OCI-LY1 (cell line): Measurements from ENCODE around the gene CAB39L.

ENCODE experiments used
- H2AFZ ChIP-seq: fragments of 200-600 bp; sonication (generic), shearing (Covaris generic); 2 replicates; pipeline ENCODE4 v1.6.0; 2014; ENCODE audit warnings: antibody characterized with exemption, mild to moderate bottlenecking, low read length
- H3F3A ChIP-seq: fragments of 200-600 bp; sonication (generic), shearing (Covaris generic); 2 replicates; pipeline ENCODE4 v1.6.0; 2014; ENCODE audit warnings: mild to moderate bottlenecking, antibody characterized with exemption, low read length, moderate library complexity; ENCODE audit not compliant: insufficient read depth
- H3K27ac ChIP-seq: fragments of 200-600 bp; sonication (generic); 2 replicates; pipeline ENCODE4 v1.5.1; 2014; ENCODE audit warnings: low read length, mixed run types, mild to moderate bottlenecking, low read depth; ENCODE audit not compliant: poor library complexity, severe bottlenecking
- H3K27me3 ChIP-seq: fragments of 200-600 bp; sonication (generic); 2 replicates; pipeline ENCODE4 v1.6.0; 2014; ENCODE audit warnings: antibody characterized with exemption, mild to moderate bottlenecking, low read length, moderate library complexity; ENCODE audit not compliant: insufficient read depth
- H3K36me3 ChIP-seq: fragments of 200-600 bp; sonication (generic); 2 replicates; pipeline ENCODE4 v1.6.1; 2014; ENCODE audit warnings: mild to moderate bottlenecking, antibody characterized with exemption, low read length, moderate library complexity, mixed read lengths; ENCODE audit not compliant: insufficient read depth
- H3K4me1 ChIP-seq: fragments of 200-600 bp; sonication (generic); 2 replicates; pipeline ENCODE4 v1.5.1; 2014; ENCODE audit warnings: mild to moderate bottlenecking, low read length, moderate library complexity; ENCODE audit not compliant: insufficient read depth, severe bottlenecking
- H3K4me2 ChIP-seq: fragments of 200-600 bp; sonication (generic), shearing (Covaris generic); 2 replicates; pipeline ENCODE4 v1.6.1; 2014; ENCODE audit warnings: low read length
- H3K4me3 ChIP-seq: fragments of 200-600 bp; sonication (generic); 2 replicates; pipeline ENCODE4 v1.5.1; 2014; ENCODE audit warnings: low read length, low read depth, mild to moderate bottlenecking, mixed read lengths; ENCODE audit not compliant: poor library complexity, severe bottlenecking
- H3K79me2 ChIP-seq: fragments of 200-600 bp; shearing (Covaris generic); 2 replicates; pipeline ENCODE4 v1.6.1; 2016; ENCODE audit warnings: mixed run types, low read length, mixed read lengths; ENCODE audit not compliant: insufficient read depth
- H3K9ac ChIP-seq: fragments of 200-600 bp; sonication (generic), shearing (Covaris generic); 2 replicates; pipeline ENCODE4 v1.6.1; 2014; ENCODE audit warnings: mild to moderate bottlenecking, low read length, mixed read lengths
- H3K9me2 ChIP-seq: fragments of 200-600 bp; sonication (generic), shearing (Covaris generic); 2 replicates; pipeline ENCODE4 v1.6.1; 2014; ENCODE audit warnings: low read depth, mild to moderate bottlenecking, low read length, mixed read lengths
- H3K9me3 ChIP-seq: fragments of 200-600 bp; shearing (Covaris generic); 2 replicates; pipeline ENCODE4 v1.6.1; 2014; ENCODE audit warnings: low read length, mixed read lengths
- H4K20me1 ChIP-seq: fragments of 200-600 bp; sonication (generic), shearing (Covaris generic); 2 replicates; pipeline ENCODE4 v1.6.0; 2016; ENCODE audit warnings: mild to moderate bottlenecking, low read length; ENCODE audit not compliant: insufficient read depth
- CTCF ChIP-seq: fragments of 200-600 bp; sonication (generic), shearing (Covaris generic); IDR thresholded peaks from 2 replicates; pipeline ENCODE4 v1.5.1; 2017; ENCODE audit warnings: mild to moderate bottlenecking, antibody characterized with exemption, low read length, moderate library complexity, mixed read lengths
- EZH2 ChIP-seq: fragments of 200-600 bp; sonication (generic), shearing (Covaris generic); IDR thresholded peaks from 2 replicates; pipeline ENCODE4 v1.8.0; 2017; ENCODE audit warnings: borderline replicate concordance, mixed run types, mild to moderate bottlenecking, antibody characterized with exemption, low read length, moderate library complexity, mixed read lengths

CAB39L gene

DNA sequence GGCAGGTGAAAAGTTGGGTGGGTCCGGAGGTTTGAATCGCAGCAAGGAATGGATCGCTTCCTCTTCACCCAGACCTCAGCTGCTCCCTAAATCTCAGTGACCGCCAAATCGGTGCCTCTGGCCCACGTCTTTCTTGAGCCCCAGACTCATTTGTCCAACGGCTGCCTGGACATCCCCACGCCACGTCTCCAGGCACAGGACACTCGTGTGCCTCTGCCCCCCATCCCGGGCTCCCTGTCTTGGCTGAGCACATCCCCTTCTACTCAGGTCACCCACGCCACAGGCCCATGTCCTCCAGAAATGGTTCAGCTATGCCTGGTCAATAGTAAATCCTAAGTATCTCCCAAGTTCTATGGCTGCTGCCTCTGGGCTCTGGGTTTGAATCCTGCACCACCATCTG is 139.5 kb downstream of the CAB39L start:
- no peak overlapping the region for H3K27ac ChIP-seq
- H3K4me1 ChIP-seq: peaks cover 63% of the 10 kb centered on the region

DNA sequence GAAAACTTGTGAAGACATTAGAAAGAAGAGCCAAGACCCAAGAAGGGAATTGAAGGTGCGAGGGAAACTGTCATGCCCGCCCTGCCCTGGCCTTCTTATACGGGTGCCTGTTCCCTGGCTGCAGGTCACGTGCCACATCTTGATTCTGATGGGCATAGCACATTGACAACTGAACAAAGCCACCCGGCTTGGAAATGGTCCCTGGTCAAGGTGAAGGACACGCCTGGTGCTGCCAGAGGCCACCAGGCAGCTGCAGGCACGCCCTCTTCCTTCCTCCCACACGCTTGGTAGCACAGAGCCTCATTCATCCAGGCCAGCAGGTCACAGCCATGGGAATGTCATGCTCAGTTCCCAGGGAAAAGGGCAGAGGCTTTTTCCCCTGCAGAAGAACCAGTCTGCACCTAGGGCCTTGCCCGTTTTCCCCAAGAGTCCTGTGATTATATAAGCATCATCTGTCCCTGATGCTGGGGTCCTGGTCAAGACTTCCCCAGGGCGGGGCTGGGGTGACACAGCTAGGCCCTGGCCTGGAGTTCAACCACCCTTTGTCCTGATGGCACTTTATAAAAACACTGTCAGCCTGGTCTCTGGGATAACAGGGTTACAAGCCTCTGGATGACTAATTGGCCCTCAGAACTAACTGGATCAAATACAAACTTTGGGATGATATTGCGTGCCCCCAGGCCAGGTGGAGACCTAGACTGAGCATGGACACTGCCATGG is 140.2 kb downstream of the CAB39L start:
- no peaks in the 10 kb centered on the region for H3F3A ChIP-seq
- peaks cover 10% of the 10 kb centered on the region; the same call in 1 of the 2 replicates for H3K36me3 ChIP-seq
- TF ChIP-seq EZH2: no peak
- TF ChIP-seq CTCF: no peak
- H3K9ac ChIP-seq: no peak overlapping the region
- H3K4me3 ChIP-seq: no peak overlapping the region
- H3K4me1 ChIP-seq: peaks cover 63% of the 10 kb centered on the region
- H3K9me3 ChIP-seq: no peaks in the 10 kb centered on the region
- no peaks in the 10 kb centered on the region for H3K79me2 ChIP-seq
- H3K27me3 ChIP-seq: no peaks in the 10 kb centered on the region
- peak overlapping the region; percentile 24 for H3K27ac ChIP-seq
- no peak overlapping the region for H2AFZ ChIP-seq
- no peaks in the 10 kb centered on the region for H4K20me1 ChIP-seq
- no peaks in the 10 kb centered on the region for H3K9me2 ChIP-seq
- no peak overlapping the region for H3K4me2 ChIP-seq

More for the DNA sequence above, 139.5 kb downstream of the CAB39L start:
- Histone ChIP-seq H3K79me2 (no peaks in the 10 kb centered on the region), H3K9me2 (no peaks in the 10 kb centered on the region), H4K20me1 (no peaks in the 10 kb centered on the region), H3K4me3 (no peak overlapping the region), H3K36me3 (peaks cover 14% of the 10 kb centered on the region; the same call in 1 of the 2 replicates), H2AFZ (no peak overlapping the region), H3K9me3 (no peaks in the 10 kb centered on the region), H3K9ac (no peak overlapping the region), H3K4me2 (no peak overlapping the region), H3K27me3 (no peaks in the 10 kb centered on the region), H3F3A (no peaks in the 10 kb centered on the region)
- TF ChIP-seq EZH2 (no peak), CTCF (no peak)

- Histone ChIP-seq H3K4me3 (no peak overlapping the region), H3K4me1 (peaks cover 63% of the 10 kb centered on the region), H4K20me1 (no peaks in the 10 kb centered on the region), H3F3A (no peaks in the 10 kb centered on the region), H3K9me3 (no peaks in the 10 kb centered on the region), H3K27me3 (no peaks in the 10 kb centered on the region), H3K79me2 (no peaks in the 10 kb centered on the region), H3K9ac (no peak overlapping the region), H3K27ac (peak overlapping the region; percentile 24), H3K36me3 (peaks cover 10% of the 10 kb centered on the region; the same call in 1 of the 2 replicates), H2AFZ (no peak overlapping the region), H3K9me2 (no peaks in the 10 kb centered on the region), H3K4me2 (no peak overlapping the region)
- TF ChIP-seq EZH2 (no peak), CTCF (no peak)
These were observed 141.0 kb downstream of the CAB39L start for GRCh38 chr13:49302817-49303216.
